ENCODE results near the gene MAPK10. TPM values are rescaled to one million over a fixed set of nuclear protein-coding genes. Genes with fewer than 3 reads are reported as not detected.

The MAPK10 gene
- total RNA-seq, 4 donors from 2014 or later: 8.3 to 40.9 (median 23.3) TPM

- Histone ChIP-seq H3K4me1 (no peaks in the 10 kb centered on the region), H3K27ac (no peak overlapping the region), H3K4me3 (no peak overlapping the region), H3K27me3 (no peaks in the 10 kb centered on the region), H3K9me3 (no peaks in the 10 kb centered on the region), H3K36me3 (no peaks in the 10 kb centered on the region)
- WGBS, 2 donors (ENCODE audit: low coverage in 1 of 2): 100% methylated on average over 1 of the region's 2 CpGs; no CpG with 5 or more reads in 1 of the 2 donors
- no peak for ATAC-seq
- TF ChIP-seq POLR2A (IDR thresholded peaks at IDR 0.05) (no peak), POLR2AphosphoS5 (IDR thresholded peaks at IDR 0.05) (no peak), EP300 (IDR thresholded peaks at IDR 0.05) (no peak)
- TF ChIP-seq, protein P1, sequence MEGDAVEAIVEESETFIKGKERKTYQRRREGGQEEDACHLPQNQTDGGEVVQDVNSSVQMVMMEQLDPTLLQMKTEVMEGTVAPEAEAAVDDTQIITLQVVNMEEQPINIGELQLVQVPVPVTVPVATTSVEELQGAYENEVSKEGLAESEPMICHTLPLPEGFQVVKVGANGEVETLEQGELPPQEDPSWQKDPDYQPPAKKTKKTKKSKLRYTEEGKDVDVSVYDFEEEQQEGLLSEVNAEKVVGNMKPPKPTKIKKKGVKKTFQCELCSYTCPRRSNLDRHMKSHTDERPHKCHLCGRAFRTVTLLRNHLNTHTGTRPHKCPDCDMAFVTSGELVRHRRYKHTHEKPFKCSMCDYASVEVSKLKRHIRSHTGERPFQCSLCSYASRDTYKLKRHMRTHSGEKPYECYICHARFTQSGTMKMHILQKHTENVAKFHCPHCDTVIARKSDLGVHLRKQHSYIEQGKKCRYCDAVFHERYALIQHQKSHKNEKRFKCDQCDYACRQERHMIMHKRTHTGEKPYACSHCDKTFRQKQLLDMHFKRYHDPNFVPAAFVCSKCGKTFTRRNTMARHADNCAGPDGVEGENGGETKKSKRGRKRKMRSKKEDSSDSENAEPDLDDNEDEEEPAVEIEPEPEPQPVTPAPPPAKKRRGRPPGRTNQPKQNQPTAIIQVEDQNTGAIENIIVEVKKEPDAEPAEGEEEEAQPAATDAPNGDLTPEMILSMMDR (IDR thresholded peaks at IDR 0.05): no peak
Measured at GRCh38 chr4:86004030-86004429, 355.8 kb downstream of the MAPK10 start.

DNA sequence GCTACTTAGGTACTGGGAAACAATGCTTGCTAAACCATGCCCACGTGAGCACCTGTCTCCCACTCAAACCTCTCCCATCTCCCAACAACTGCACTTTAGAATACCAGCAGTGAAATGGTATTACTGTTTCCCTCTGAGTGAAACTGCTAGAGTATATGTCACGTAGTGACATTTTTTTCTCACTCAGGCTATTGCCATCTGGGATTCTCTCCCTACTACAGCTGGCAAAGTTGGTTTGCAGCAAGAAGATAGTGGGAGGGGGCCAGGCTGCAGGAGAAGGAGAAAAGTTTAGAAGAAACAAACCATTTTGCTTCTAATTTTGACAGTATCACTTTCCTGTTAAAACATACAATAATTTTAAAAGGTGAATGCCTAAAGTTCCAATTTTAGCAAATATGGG lies 358.3 kb downstream of the MAPK10 start:
- H3K9me3 ChIP-seq: no peaks in the 10 kb centered on the region
- H3K4me3 ChIP-seq: no peak overlapping the region
- H3K27me3 ChIP-seq: no peaks in the 10 kb centered on the region
- no peaks in the 10 kb centered on the region for H3K36me3 ChIP-seq
- TF ChIP-seq, protein P1 (IDR thresholded peaks at IDR 0.05): no peak
- H3K4me1 ChIP-seq: no peaks in the 10 kb centered on the region
- no peak for ATAC-seq
- WGBS, 2 donors (ENCODE audit: low coverage in 1 of 2): 83 to 94% methylated on average over 2 of the region's 2 CpGs
- H3K27ac ChIP-seq: no peak overlapping the region

DNA sequence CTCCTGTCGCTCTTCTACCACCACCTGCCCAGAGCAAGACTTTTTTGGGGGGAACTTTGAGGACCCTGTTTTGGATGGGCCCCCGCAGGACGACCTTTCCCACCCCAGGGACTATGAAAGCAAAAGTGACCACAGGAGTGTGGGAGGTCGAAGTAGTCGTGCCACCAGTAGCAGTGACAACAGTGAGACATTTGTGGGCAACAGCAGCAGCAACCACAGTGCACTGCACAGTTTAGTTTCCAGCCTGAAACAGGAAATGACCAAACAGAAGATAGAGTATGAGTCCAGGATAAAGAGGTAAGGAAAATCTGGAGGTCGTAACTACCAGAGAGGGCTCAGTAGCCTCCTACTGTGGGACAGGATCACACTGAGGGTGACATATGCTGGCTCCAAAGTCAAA lies 364.5 kb downstream of the MAPK10 start:
- WGBS, 2 donors (ENCODE audit: low coverage in 1 of 2): 80 to 85% methylated on average over 1 to 3 of the region's 6 CpGs
- Histone ChIP-seq H3K9me3 (no peaks in the 10 kb centered on the region), H3K27me3 (no peaks in the 10 kb centered on the region), H3K36me3 (peaks cover 3 to 25% of the 10 kb centered on the region in 2 donors), H3K27ac (no peak overlapping the region), H3K4me3 (no peak overlapping the region), H3K4me1 (no peaks in the 10 kb centered on the region)
- no peak for TF ChIP-seq EP300 (IDR thresholded peaks at IDR 0.05)
- no peak for TF ChIP-seq POLR2AphosphoS5 (IDR thresholded peaks at IDR 0.05)
- TF ChIP-seq, protein P1 (IDR thresholded peaks at IDR 0.05): no peak
- TF ChIP-seq POLR2A (IDR thresholded peaks at IDR 0.05): no peak
- ATAC-seq: no peak

GRCh38 chr4:85994576-85994975 lies 365.3 kb downstream of the MAPK10 start:
- Histone ChIP-seq H3K4me1 (no peaks in the 10 kb centered on the region), H3K36me3 (peaks cover 3 to 25% of the 10 kb centered on the region in 2 donors), H3K27ac (no peak overlapping the region), H3K4me3 (no peak overlapping the region), H3K27me3 (no peaks in the 10 kb centered on the region), H3K9me3 (no peaks in the 10 kb centered on the region)
- ATAC-seq: no peak
- TF ChIP-seq POLR2A (IDR thresholded peaks at IDR 0.05) (no peak), POLR2AphosphoS5 (IDR thresholded peaks at IDR 0.05) (no peak), EP300 (IDR thresholded peaks at IDR 0.05) (no peak)
- TF ChIP-seq, protein P1 (IDR thresholded peaks at IDR 0.05): no peak

GRCh38 chr4:85993641-85994040 lies 366.2 kb downstream of the MAPK10 start:
- TF ChIP-seq POLR2AphosphoS5 (IDR thresholded peaks at IDR 0.05): no peak
- TF ChIP-seq POLR2A (IDR thresholded peaks at IDR 0.05): no peak
- TF ChIP-seq, protein P1 (IDR thresholded peaks at IDR 0.05): no peak
- no peak for TF ChIP-seq EP300 (IDR thresholded peaks at IDR 0.05)
- Histone ChIP-seq H3K36me3 (peaks cover 3 to 25% of the 10 kb centered on the region in 2 donors), H3K27me3 (no peaks in the 10 kb centered on the region), H3K4me1 (no peaks in the 10 kb centered on the region), H3K4me3 (no peak overlapping the region), H3K27ac (no peak overlapping the region), H3K9me3 (no peaks in the 10 kb centered on the region)
- 88 to 92% methylated on average over 2 of the region's 2 CpGs for WGBS, 2 donors (ENCODE audit: low coverage in 1 of 2)
- no peak for ATAC-seq
